Suprapubic skin (tissue), 4 donors: ENCODE results near the gene SYT10.

Experiments
- POLR2A ChIP-seq, 2 donors: fragments of 450-650 bp; IDR thresholded peaks; one replicate each; pipeline ENCODE4 v1.6.1; 2017; ENCODE audit warnings: antibody characterized with exemption in 2 of 2, mild to moderate bottlenecking in 2 of 2, moderate library complexity in 2 of 2
- POLR2AphosphoS5 ChIP-seq, 3 donors: sonication (generic); formaldehyde crosslinking; IDR thresholded peaks; one replicate each; pipeline ENCODE4 v1.6.1; 2017; ENCODE audit warnings: antibody characterized with exemption in 3 of 3
- TF ChIP-seq, protein P1 (sequence below), 2 donors: fragments of 200-600 bp in 1 of 2; fragments of 450-650 bp in 1 of 2; sonication (generic) in 1 of 2; IDR thresholded peaks; one replicate each; pipeline ENCODE4 v1.5.1; 2016 to 2019; ENCODE audit warnings: antibody characterized with exemption in 2 of 2, mild to moderate bottlenecking in 1 of 2, moderate library complexity in 1 of 2

DNA sequence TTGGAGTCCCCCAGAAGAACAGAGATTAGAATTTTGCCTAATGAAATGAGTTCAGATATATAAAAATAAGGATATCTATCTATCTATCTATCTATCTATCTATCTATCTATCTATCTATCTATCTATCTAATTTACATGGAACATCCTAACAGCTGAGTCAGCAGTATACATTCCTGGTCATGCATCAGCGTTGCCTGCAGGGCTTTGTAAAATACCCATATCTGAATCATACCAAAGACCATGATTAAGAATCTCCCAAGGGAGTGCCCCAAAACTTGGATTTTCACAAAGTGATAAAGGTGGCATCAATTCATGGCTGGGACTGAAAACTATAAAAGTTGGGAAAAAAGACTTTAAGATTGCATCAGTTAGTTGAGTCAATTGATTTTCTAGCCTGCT, 32.7 kb upstream of the SYT10 start:
- TF ChIP-seq, protein P1, sequence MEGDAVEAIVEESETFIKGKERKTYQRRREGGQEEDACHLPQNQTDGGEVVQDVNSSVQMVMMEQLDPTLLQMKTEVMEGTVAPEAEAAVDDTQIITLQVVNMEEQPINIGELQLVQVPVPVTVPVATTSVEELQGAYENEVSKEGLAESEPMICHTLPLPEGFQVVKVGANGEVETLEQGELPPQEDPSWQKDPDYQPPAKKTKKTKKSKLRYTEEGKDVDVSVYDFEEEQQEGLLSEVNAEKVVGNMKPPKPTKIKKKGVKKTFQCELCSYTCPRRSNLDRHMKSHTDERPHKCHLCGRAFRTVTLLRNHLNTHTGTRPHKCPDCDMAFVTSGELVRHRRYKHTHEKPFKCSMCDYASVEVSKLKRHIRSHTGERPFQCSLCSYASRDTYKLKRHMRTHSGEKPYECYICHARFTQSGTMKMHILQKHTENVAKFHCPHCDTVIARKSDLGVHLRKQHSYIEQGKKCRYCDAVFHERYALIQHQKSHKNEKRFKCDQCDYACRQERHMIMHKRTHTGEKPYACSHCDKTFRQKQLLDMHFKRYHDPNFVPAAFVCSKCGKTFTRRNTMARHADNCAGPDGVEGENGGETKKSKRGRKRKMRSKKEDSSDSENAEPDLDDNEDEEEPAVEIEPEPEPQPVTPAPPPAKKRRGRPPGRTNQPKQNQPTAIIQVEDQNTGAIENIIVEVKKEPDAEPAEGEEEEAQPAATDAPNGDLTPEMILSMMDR (IDR thresholded peaks at IDR 0.05) = no peak
- TF ChIP-seq POLR2AphosphoS5 (IDR thresholded peaks at IDR 0.05) (no peak), POLR2A (IDR thresholded peaks at IDR 0.05) (no peak)
